Measurements from ENCODE around the gene DACT2. TPM values are rescaled to one million over a fixed set of nuclear protein-coding genes. Genes with fewer than 3 reads are reported as not detected.
"Not testable (repeated sequence)": the region's sequence is repeated elsewhere in the genome, so short reads cannot be mapped to it uniquely, and the experiment has no call there.

The DACT2 gene
- total RNA-seq, 1 experiment from 2014 or later: not detected

DNA sequence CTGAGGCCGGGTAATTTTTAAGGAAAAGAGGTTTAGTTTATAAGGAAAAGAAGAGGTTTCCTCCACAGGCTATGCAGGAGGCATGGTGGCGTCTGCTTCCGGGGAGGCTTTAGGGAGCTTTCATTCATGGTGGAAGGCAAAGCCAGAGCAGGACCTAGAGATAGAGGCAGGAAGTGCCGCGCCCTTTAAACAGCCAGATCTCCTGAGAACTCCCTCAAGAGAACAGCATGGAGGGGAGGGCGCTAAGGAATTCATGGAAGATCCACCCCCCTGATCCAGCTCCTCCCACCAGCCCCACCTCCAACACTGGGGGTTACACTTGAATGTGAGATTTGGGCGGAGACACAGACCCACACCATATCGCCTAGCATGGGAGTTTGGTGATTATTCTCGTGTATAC lies 13.9 kb upstream of the DACT2 start:
- in situ Hi-C loops (cut with HindIII; ENCODE audit: low pct_unique_long_range_greater_than_20kb, low sequenced_read_pairs): no loop called here
- DNase-seq (ENCODE audit: low read depth): no peak

DNA sequence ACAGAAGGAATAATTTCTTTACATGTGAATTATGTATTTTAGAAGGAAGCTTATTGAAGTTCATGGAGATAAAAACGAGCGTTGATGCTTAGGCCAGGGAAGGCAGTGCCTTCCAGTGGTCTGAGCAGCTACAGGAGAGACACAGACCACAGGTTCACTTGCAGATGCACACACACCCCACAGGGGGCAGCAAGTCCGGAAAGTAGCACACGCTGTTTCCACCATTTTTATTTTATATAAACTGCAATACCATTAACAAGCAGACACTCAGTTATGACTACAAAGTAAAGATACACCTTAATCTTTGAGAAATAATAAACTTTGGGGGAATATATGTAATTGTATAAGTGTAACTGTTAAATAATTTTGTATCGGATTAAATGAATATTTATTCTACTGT lies 13.5 kb upstream of the DACT2 start:
- in situ Hi-C loops (cut with HindIII; ENCODE audit: low pct_unique_long_range_greater_than_20kb, low sequenced_read_pairs): no loop called here
- no peak for DNase-seq (ENCODE audit: low read depth)

DNA sequence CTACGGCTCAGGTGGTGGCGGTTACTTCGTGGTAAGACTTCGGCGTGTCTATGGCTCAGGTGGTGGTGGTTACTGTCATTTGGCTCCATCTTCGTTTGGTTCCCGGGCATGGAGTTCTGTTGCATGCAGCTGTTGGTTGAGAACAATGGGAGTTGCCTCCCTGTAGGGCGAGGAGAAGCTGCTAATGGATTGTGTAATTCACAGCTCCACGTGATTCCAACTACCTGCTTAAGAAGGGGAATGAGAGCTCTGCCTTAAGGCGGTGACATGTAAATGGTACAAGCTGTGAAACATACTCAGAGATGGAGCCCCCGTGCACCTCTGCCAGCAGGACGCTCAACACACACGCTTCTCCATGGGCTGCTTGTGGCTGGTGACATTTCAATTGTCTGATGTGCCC lies 12.4 kb upstream of the DACT2 start:
- no peak for DNase-seq (ENCODE audit: low read depth)
- in situ Hi-C loops (cut with HindIII; ENCODE audit: low pct_unique_long_range_greater_than_20kb, low sequenced_read_pairs): no loop called here

DNA sequence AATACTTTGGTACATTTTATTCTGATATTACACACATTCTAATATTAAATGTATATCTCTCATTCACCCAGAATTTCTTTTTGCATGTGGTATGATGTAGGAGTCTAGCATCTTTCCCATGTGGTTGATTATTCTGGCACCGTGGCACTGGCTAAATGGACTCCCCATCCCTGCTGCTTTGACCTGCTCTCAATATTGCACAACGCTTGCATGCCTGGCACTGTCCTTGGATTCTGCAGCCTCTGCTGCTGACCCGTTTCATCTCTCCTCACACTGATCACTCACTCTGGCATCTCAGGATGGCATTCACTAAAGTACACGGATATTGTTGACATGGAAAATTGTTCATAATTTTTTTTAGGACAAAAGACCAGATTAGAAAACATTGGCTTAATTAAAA lies 11.5 kb upstream of the DACT2 start:
- no peak for DNase-seq (ENCODE audit: low read depth)
- in situ Hi-C loops (cut with HindIII; ENCODE audit: low pct_unique_long_range_greater_than_20kb, low sequenced_read_pairs): no loop called here

DNA sequence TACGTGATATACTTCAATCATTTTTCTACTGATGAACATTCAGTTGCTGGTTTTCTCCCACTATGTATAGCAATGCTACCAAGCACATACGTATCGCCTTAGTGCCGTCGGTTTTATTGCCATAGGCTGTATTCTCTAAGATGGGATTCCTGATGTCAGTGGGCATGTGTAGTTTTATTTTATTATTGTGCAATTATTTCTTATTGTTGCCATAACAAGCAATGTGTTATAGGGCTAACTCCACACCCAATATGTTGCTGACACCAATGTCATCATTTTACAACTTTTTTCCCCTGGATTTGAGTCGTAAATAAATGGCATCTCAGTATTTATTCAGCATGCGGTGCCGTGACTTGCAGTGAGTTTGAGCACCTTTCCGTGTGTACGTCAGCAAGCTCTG lies 10.8 kb upstream of the DACT2 start:
- in situ Hi-C loops (cut with HindIII; ENCODE audit: low pct_unique_long_range_greater_than_20kb, low sequenced_read_pairs): no loop called here
- DNase-seq (ENCODE audit: low read depth): no peak

DNA sequence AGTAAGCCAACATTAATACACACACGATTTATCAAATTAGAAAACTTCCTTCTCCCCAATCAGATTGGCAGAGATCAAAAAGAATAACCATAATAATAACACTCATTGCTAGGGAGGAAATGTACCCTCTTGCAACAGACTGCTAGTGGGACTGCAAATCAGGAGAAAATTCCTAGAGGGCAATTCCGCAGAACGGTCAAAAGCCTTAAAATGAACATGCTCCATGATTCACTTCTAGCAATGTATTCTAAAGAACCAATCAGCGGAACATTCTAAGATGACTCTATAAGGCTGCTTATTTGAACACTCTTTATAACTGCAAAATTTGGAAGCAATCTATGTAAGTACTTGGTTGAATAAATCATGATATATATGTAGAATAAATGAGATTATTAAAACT lies 8.5 kb upstream of the DACT2 start:
- peak; percentile 79 for DNase-seq (ENCODE audit: low read depth)
- in situ Hi-C loops (cut with HindIII; ENCODE audit: low pct_unique_long_range_greater_than_20kb, low sequenced_read_pairs): no loop called here

DNA sequence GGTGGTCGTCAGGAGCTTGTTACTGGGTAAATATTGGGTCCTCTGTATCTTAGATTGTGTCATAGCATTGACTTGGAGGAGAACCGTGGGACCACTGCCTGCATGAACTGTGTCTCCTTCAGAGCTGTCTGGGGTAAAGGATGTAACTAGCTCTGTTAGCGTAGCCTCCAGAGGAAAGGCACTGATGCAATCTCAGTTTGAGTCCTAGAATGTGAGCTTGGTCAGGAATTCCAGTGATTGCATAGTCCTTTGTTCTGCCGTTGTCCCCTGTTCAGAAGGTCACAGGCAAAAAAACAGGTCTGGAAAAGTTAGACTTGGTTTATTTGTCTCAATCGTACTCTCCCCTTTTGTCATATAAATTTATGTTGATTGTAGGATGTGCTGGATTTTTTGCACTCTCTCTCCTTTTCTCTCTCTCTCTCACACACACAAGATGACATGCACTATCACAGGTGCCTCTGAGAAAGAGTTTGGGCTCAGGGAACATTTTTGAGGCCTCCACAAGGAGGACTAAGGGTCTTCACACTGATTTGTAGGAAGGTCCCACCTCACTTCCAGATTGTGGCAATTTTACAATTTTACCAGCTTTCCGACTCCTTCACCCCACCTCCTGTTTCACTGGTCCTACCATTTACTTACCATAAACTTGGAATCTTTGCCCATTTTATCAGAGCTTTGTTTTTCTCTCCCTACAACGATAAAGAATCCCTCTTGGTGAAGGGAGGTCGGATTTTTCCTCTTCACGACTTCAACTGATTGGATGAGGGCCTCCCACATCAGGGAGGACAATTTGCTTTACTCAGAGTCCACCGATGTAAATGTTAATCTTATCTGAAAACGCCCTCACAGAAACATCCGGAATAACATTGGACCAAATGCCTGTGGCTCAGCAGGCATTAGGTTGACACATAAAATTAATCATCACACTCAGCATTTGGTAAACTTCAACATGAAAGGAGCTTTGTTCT lies 7.0 kb upstream of the DACT2 start:
- peak; percentile 83 for DNase-seq (ENCODE audit: low read depth)
- in situ Hi-C loops (cut with HindIII; ENCODE audit: low pct_unique_long_range_greater_than_20kb, low sequenced_read_pairs): no loop called here

DNA sequence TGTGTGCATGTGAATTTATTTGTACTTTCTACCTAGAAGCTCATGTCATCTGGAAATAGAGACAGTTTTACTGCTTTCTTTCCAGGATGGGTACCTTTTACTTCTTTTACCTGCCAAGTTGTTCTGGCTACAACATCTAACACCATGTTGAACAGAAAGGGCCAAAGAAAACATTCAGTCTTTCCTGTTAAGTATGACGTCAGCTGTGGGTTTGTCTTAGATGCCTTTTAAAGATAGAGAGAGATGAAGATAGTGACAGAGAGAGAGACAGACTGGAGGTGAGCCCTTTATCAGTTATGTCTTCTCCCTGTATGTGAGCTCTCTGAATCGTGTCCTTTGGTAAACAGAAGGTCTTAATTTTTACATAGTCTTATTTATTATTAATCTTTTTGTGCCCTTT lies 3.4 kb upstream of the DACT2 start:
- peak; percentile 70 for DNase-seq (ENCODE audit: low read depth)
- in situ Hi-C loops (cut with HindIII; ENCODE audit: low pct_unique_long_range_greater_than_20kb, low sequenced_read_pairs): no loop called here

DNA sequence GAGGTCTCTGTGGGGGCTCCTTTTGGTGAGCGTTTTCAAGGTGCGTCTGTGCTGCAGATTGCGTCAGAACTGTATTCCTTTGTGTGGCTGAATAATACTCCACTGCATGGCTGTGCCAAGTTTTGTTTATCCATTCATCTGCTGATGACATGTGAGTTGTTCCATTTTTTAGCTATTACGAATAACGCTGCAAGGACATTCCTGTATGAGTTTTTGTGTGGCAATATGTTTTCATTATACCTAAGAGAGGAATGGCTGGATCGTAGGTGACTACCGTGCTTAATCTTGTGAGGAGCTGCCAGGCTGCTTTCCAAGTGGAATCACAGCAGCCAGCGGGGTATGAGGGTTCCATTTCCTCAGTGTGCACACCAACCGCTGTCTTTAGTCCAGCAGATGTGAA lies 1.1 kb upstream of the DACT2 start:
- in situ Hi-C loops (cut with HindIII; ENCODE audit: low pct_unique_long_range_greater_than_20kb, low sequenced_read_pairs): no loop called here
- DNase-seq (ENCODE audit: low read depth): no peak

DNA sequence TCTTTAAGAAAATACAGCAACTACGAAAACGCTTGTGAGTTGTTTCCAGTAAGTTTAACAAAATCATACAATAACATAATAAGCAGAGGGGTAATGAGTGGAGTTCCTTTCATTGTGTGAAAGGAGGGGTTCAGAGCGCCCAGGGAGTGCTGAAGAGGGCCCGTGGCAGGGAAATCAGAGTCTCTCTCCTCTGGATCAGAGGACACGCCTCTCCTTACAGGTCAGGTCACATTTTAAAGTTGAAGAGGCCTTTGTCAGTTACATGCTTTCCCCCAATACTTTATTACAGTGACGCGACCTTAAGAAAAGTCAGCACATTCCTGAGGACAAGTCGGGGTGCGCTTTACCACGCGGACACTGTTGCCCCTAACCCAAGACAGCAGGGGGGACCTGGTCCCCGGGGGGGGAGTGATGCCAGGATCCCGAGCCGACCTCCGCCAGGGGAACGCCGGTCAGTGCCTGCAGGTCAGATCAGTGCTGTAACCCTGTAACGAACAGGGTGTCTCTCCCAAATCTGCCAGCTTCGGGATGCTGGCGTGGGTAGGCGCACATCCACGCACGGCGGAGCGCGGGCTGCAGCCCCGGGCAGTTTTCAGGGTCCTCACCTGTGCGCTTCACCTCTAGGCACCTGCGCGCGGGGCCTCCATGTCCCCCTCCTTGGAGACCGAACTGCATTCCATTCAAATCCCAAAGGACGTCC lies 848 bp downstream of the DACT2 start:
- DNase-seq (ENCODE audit: low read depth): no peak
- in situ Hi-C loops (cut with HindIII; ENCODE audit: low pct_unique_long_range_greater_than_20kb, low sequenced_read_pairs): no loop called here

DNA sequence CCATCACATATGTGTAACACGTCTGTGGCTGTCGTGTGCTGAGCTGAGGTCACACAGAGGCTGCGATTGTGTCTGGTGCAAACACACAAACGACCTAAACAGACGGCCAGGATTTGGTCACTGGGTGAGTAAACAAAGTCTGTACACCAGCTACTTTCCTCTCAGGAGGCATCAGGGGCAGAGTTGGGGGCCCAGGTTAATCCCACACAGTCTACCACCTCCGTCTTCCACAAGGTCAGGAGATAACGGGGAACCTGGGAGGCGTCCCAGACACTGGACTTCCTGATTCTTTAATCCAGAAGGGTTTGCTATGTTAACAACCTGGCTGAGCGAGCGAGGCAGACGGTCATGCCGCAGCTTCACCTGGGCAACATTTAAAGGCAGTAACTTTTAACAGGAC lies 1.5 kb downstream of the DACT2 start:
- in situ Hi-C loops (cut with HindIII; ENCODE audit: low pct_unique_long_range_greater_than_20kb, low sequenced_read_pairs): no loop called here
- no peak for DNase-seq (ENCODE audit: low read depth)

DNA sequence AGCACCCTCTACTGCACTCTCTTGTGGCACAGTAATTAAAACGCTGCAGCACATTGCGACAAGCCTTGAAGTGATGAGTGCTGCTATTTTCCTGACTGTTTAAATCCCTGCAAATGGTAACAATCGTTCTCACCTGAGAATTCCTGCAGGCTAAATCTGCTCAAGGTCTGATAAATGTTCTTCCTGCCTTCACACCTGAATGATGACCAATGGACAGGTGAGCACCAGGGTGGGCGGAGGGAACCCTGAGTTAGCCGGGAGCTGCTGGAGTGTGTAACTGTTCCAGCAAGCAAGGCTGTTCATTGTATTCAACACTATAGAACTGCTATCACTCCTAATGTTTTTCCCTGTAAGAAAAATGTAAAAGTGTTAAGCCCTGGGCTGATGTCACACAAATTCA lies 4.0 kb downstream of the DACT2 start:
- in situ Hi-C loops (cut with HindIII; ENCODE audit: low pct_unique_long_range_greater_than_20kb, low sequenced_read_pairs): no loop called here

DNA sequence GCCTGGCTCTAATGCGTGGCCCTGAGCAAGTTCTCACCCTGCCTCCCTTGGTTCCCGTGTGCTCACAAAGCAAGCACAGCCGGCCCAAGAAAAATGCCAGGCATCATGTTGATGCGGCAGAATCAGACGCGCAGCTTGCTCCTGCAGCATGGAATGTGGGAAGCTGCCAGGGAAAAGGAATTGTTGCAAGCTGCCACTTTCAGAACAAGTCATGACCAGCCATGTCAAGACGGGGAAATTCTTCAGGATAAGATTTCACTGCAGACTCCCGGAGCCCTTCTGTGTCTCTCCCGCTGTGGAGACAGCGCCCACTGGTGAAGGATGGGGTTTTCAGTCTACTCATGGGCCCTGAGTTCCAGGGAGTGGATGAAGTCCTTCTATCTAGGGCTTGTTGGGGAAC lies 4.6 kb downstream of the DACT2 start:
- in situ Hi-C loops (cut with HindIII; ENCODE audit: low pct_unique_long_range_greater_than_20kb, low sequenced_read_pairs): no loop called here
- DNase-seq (ENCODE audit: low read depth): no peak

More for the DNA sequence above, 4.0 kb downstream of the DACT2 start:
- no peak for DNase-seq (ENCODE audit: low read depth)

DNA sequence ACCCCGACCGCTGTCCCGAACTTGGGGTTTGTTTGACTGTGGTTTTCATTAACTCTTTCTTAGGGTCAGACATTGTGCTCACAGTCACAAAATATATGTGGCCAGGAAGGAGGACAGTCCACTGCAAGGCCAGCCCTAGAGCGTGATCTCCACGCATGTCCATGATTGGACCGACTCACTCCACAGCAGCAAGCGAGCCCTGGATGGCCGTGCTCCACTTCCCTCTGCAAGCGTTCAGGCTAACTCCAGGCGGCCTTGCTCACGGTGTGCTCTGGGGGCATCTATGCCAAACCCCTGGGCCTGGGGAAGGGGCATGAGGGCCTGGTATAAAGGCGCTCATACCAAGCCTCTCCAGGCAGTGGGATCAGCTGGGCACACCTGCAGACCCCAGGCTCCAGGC lies 5.6 kb downstream of the DACT2 start:
- in situ Hi-C loops (cut with HindIII; ENCODE audit: low pct_unique_long_range_greater_than_20kb, low sequenced_read_pairs): no loop called here
- DNase-seq (ENCODE audit: low read depth): no peak

DNA sequence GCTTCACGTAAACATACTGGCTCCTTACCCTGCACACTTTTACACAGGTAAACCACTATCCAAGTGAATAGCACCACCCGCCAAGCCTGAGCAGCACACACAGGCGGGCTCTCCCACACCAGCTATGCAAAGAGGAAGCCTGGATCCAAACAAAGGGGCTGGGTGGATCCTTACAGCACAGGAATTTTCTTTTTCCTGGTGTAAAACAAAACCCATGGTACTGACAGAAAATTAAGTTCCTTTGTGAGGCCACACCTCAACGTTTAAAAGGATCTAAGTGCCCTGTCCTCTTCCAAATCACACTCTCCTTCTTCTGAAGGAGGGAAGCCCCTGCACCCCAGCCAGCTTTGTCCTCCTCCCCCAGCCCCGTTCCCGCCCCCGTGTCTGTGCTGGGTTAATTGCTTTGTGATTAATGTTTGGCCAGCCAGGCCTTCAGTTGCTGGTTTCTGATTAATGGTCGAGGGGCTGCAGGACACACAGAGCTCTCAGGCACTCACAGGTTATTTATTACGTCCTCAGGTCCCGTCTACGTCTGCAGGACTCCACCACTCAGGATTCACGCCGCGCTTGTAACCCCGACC lies 6.1 kb downstream of the DACT2 start:
- no peak for DNase-seq (ENCODE audit: low read depth)
- in situ Hi-C loops (cut with HindIII; ENCODE audit: low pct_unique_long_range_greater_than_20kb, low sequenced_read_pairs): no loop called here

DNA sequence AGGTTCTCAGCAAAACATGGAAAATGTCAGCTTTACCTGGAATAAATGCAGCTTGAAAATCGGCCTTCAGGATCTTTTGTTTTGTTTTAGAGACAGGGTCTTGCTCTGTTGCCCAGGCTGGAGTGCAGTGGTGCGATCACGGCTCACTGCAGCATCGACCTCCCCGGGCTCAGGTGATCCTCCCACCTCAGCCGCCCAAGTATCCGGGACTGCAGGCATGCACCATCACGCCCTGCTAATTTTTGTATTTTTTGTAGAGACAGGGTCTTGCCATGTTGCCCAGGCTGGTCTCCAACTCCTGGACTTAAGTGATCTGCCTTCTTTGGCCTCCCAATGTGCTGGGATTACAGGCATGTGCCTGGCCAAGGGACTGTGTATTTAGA lies 7.5 kb downstream of the DACT2 start:
- in situ Hi-C loops (cut with HindIII; ENCODE audit: low pct_unique_long_range_greater_than_20kb, low sequenced_read_pairs); DNase-seq (ENCODE audit: low read depth): not testable (repeated sequence)

DNA sequence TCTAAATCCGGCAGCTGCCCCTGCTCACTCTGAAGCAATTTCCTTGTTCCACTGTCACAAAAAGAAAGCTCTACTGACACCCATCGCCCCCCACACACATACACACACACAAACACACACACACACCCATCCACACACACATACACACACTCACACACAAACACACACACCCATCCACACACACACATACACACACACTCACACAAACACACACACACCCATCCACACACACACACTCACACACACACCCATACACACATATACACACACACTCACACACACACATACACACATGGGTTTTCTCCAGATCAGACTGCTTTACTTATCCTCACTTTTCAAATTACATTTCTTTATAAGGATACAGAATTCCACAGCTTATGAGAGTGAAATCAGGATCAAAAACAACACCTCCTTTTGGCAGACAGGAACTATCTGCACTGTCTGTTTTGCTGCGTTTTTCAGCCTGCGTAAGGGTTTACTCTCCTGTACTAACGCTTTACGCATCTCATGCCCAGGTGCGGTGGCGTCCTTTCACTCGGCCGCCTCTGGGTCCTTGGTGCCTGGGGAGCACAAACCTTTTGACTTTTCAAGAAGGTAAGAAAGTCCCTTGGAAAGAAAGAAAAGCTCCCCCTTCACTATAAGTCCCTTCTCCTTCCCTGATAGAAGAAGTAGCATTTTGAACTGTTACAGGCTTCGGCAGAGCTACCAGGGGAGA lies 8.0 kb downstream of the DACT2 start:
- in situ Hi-C loops (cut with HindIII; ENCODE audit: low pct_unique_long_range_greater_than_20kb, low sequenced_read_pairs): no loop called here
- DNase-seq (ENCODE audit: low read depth): no peak

DNA sequence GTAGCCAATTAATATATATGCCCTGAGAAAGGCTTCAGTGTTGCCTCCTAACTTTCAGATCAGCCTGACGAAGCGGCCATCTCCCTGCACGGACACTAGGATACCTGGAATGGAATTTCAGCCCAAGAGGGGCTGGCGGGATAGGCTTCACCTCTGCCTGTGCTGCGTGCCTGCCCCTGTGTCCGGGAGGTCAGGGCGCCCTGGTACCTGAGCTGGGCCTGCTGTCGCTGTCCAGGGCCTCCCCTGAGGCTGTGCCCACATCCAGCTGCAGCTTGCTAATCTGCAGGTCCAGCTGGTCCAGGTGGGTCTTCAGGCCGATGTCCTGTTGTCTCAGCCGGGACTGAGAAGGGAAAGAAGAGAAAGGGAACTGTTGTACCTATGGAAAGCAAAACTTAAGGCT lies 8.6 kb downstream of the DACT2 start:
- DNase-seq (ENCODE audit: low read depth): no peak
- in situ Hi-C loops (cut with HindIII; ENCODE audit: low pct_unique_long_range_greater_than_20kb, low sequenced_read_pairs): no loop called here

DNA sequence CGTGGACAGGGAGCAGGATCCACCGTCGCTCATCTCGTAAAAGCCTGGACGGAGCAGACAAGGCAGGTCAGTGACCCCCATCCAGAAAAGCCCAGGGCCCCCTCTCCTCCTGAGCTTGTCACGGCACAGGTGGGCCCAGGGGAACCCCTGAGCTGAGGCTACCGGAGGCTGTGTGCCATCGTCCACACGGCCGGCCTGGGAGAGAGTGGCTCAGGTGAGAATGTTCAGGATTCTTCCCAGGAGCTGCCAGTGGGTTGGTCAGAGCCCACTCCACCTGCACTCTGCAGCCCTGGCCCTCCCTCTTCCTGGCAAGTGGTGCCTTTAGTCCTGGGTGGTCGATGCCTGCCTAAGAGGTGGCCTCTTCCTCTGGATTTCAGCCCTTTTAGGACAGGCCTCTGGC lies 9.2 kb downstream of the DACT2 start:
- in situ Hi-C loops (cut with HindIII; ENCODE audit: low pct_unique_long_range_greater_than_20kb, low sequenced_read_pairs): no loop called here
- no peak for DNase-seq (ENCODE audit: low read depth)

Measured in Caki2 (cell line).